D721Med (cell line): ENCODE measurements around the gene USHBP1.

ENCODE experiments used
- DNase-seq: peaks from one replicate; pipeline ENCODE4 v3.0.0; 2011; ENCODE audit warnings: low spot score; ENCODE audit not compliant: insufficient read length
- FAIRE-seq: peaks from 2 replicates; lab custom pipeline; 2011; peaks lifted over from hg19 to GRCh38; lab: Jason Lieb, UNC
- TF ChIP-seq, protein P1 (sequence below): IDR thresholded peaks from 2 replicates; pipeline ENCODE4 v1.5.1; 2012; ENCODE audit warnings: mild to moderate bottlenecking, control low read depth; ENCODE audit not compliant: insufficient read depth; ENCODE audit errors: missing control alignments

USHBP1 gene, protein sequence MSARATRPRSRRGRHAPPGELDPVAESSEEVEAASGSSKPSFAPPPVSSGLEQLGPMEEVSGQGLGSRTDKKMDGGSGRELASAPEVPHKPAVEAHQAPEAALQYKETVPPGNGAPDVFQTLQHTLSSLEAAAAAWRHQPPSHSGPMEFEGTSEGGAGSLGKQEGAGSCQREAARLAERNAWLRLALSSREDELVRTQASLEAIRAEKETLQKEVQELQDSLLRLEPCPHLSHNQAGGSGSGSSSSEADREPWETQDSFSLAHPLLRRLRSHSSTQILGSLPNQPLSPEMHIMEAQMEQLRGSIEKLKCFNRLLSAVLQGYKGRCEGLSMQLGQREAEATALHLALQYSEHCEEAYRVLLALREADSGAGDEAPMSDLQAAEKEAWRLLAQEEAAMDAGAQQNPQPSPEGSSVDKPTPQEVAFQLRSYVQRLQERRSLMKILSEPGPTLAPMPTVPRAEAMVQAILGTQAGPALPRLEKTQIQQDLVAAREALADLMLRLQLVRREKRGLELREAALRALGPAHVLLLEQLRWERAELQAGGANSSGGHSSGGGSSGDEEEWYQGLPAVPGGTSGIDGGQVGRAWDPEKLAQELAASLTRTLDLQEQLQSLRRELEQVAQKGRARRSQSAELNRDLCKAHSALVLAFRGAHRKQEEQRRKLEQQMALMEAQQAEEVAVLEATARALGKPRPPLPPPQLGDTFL

DNA sequence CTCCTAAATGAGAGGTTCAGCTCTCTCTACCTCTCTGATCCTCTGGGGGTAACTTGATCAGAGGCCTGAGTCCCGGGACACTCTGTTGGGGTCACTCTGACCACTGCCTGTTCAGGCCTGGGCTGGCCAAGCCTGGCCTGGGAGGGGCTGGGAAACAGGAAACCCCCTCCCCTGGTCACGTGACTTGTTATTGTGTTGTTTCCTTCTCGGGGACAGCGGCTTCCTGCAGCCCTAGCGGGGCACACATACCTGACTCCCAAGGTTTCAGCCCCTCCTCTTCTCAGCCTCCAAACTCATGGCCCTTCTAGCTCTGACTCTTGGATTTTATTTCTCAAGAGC is at the start of gene USHBP1:
USHBP1 (minus strand) TSS at position 105 of the 339 bp plus-strand sequence. CDS start 446 bp downstream, outside the sequence.
- TF ChIP-seq, protein P1, sequence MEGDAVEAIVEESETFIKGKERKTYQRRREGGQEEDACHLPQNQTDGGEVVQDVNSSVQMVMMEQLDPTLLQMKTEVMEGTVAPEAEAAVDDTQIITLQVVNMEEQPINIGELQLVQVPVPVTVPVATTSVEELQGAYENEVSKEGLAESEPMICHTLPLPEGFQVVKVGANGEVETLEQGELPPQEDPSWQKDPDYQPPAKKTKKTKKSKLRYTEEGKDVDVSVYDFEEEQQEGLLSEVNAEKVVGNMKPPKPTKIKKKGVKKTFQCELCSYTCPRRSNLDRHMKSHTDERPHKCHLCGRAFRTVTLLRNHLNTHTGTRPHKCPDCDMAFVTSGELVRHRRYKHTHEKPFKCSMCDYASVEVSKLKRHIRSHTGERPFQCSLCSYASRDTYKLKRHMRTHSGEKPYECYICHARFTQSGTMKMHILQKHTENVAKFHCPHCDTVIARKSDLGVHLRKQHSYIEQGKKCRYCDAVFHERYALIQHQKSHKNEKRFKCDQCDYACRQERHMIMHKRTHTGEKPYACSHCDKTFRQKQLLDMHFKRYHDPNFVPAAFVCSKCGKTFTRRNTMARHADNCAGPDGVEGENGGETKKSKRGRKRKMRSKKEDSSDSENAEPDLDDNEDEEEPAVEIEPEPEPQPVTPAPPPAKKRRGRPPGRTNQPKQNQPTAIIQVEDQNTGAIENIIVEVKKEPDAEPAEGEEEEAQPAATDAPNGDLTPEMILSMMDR, result no peak
- no peak for FAIRE-seq
- no peak for DNase-seq

DNA sequence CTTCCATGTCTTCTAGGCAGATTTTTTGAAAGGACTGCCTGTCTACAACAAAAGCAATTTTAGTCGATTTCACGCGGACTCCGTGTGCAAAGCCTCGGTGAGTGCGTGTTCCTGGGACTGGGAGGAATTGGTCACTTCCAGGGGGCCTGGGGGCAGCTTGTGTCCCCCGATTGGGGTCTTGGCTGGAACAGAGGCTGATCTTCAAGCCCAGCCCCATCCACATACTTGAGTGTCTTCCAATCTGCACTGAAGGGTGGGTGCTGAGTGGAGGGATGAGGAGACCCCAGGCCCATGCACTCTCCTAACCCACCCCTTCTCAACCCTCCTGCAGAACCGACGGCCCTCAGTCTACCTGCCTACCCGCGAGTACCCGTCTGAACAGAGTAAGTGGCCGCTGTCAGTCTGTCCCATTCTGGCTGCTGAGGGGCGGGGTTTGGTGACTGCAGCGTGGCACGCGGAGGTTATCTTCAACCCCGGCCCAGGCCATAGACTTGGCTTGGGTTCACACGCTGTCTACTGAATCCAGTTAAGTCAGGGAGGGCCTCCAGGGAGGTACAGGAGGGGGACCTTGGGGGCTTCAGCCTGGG is 49.6 kb upstream of the USHBP1 start:
- TF ChIP-seq, protein P1, result no peak
- FAIRE-seq (no peak), DNase-seq (peak; percentile 8)

DNA sequence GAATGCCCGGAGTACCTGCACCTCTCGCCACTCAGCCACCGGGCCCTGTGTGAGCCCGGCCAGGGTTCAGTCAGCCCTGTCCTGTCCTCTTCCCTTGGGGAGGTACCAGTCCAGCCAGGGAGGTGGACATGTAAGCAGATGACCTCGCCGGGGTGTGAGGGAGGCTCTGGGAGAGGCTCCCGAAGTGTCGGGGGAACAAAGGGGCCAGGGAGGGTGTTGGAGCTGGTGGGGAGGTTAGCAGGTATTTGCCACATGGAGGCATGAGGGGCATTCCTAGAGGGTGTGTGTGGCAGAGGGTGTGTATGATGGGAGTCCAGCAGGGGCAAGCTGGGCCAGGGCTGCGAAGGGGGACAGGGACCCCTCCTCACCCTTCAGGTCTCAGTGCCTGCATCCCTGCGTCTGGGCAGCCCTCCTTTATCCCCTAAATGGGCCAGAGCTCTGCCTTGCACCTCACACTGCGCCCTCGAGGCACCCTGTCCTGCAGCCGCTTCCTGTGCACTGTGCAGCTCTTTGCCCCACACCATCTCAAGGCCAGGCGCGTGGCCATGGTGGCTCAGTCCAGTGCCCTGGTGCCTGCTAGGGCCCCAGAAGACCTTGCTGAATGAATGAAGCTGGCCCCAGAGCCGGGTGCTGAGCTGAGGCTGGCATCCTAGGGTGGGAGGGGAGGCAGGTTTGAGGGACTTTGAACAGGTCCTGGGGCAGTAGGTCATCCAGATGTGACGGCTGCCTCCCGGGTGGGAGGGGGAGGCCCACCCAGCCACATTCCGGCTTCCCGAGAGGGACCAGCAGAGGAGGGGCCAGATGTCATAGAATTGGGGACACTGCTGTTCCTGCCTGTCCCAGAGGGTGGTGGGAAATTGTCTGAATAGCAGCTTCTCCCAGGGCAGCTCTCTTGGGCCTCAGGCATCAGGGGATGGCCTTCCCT is 47.9 kb upstream of the USHBP1 start:
- no peak for FAIRE-seq
- peak; percentile 11 for DNase-seq
- TF ChIP-seq, protein P1, result no peak

DNA sequence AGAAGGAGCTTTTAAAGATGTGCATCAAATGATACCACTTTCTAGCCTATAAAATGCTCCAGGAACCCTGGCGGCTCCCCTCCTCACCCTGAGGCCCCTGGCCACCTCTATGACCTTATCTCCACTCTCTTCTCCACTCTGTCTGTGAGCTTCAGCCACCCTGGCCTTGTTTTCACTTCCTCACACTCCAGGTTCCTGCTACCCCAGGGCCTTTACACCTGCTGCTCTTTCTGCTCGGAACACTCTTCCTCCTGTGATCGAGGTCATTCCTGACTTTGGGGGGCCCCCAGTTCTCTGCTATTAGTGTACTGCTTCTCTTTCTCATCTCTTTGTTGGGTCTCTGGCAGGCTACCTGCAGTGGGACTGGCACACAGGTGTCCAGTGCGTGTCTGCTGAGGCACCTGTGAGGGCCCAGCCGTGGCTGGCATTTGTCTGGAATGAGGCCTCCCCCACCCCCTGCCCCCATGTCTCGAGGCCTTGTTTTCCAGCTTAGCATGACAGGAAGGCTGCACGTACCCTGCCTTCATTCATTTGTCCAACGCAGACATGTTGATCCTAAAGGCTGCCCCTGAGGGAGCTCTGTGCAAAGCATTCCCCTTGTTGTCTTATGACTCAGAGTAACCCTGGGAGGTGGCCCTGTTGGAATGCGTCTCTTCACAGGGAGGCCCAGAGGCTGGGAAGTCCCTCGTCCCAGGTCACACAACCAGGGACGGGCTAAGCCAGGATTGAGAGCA is 47.1 kb upstream of the USHBP1 start:
- DNase-seq (peak; percentile 14), FAIRE-seq (no peak)
- TF ChIP-seq, protein P1, result no peak

DNA sequence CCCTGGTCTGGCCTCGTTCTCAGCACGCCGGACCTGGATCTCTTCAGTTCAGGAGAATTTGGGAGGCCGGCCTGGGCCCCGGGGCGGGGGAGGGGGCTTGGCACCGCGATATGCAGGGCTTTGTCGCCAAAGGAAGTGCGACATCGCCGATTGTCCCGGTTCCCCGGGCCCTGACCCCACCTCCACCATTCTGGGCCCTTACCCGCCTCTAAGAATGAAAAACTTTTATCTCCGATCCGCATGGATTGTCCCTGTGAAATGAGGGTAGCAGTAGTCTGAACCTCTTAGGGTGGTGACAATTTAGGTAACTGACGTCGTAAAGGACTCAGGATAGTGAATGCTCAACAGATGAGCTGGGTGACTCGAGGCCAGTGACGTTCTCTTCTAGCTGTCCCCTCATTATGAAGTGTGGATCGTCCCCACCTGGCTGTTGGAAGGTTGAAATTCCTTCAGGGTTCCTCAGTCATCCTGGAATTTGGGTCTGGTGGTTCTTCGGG is 45.5 kb upstream of the USHBP1 start:
- TF ChIP-seq, protein P1, result no peak
- no peak for FAIRE-seq
- no peak for DNase-seq
